ENCODE measurements around the gene CD200R1L.

CD200R1L gene

DNA sequence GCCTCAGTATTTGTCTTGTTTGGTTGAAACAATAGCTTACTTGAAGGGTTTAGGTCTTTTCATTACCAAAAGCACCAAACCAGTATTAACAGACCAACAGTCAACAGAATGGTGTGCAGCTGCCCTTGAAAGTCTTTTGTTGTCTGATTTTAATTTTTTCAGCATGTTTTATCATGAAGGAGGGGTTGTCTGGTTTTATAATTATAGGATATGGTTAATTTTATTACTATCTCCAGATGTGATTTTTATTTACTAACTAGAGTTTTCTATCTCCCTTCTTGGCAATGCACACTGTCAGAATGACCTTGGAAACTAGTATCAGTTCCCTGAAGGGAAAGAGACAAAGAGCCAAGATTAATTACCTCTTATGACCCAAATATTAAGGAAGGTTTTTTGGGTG is 9.2 kb upstream of the CD200R1L start:
- TF ChIP-seq, protein P1, sequence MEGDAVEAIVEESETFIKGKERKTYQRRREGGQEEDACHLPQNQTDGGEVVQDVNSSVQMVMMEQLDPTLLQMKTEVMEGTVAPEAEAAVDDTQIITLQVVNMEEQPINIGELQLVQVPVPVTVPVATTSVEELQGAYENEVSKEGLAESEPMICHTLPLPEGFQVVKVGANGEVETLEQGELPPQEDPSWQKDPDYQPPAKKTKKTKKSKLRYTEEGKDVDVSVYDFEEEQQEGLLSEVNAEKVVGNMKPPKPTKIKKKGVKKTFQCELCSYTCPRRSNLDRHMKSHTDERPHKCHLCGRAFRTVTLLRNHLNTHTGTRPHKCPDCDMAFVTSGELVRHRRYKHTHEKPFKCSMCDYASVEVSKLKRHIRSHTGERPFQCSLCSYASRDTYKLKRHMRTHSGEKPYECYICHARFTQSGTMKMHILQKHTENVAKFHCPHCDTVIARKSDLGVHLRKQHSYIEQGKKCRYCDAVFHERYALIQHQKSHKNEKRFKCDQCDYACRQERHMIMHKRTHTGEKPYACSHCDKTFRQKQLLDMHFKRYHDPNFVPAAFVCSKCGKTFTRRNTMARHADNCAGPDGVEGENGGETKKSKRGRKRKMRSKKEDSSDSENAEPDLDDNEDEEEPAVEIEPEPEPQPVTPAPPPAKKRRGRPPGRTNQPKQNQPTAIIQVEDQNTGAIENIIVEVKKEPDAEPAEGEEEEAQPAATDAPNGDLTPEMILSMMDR (IDR thresholded peaks at IDR 0.05): no peak

DNA sequence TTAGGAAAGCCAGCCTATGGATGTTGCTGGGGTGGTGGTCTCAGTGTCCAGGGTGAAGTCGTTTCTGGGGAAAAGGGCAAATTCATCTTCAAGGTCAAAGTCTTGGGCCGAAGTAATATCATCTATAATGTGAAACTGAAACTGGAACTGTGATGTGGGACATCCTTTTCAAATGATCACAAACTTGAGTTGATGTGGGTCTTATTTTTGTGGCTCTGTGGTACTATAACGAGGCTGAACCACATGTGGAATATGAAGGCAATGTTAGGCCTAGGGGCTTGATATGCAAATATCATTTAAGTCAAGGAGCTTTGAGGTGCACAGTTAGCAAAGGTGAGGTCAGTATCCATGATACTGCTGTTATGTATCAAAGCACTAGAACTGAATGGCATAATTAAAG is 1.5 kb upstream of the CD200R1L start:
- TF ChIP-seq, protein P1 (IDR thresholded peaks at IDR 0.05): no peak

DNA sequence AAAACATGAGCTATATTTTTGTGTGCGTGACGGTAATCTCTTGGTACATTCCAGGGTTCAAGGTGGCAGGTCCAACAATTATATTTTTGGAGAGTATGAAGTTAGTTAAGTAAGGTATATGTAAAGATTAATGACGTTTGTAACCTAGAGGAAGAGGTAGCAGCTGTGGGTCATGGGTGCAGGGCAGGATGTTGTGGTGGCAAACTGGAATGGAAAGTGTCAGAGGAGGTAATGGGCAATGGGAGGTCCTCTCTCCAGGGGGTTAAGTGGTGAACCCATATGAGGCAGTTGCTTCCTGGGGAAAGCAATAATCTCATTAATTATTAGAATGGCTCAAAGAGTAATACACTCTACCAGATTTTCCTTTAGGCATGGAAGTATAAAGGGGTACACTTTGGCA is 1.0 kb upstream of the CD200R1L start:
- TF ChIP-seq, protein P1 (IDR thresholded peaks at IDR 0.05): no peak

DNA sequence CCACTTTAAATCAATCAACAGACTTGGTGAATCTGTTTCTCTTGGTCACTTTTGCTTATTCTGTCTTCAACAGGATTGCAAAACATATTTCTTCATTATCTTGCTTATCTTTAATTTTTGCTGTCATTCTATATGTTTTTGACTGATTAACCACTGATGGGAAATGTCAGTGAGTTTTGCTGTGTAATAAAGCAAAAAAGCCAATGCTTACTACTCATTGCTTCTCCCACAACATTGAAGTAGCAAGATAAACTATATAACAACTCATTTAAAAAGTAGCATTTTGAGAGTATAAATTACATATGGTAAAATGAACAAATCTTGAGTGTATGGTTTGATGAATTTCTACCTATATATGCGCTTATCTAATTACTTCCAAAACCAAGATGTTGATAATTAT is 892 bp downstream of the CD200R1L start:
- TF ChIP-seq, protein P1 (IDR thresholded peaks at IDR 0.05): no peak

DNA sequence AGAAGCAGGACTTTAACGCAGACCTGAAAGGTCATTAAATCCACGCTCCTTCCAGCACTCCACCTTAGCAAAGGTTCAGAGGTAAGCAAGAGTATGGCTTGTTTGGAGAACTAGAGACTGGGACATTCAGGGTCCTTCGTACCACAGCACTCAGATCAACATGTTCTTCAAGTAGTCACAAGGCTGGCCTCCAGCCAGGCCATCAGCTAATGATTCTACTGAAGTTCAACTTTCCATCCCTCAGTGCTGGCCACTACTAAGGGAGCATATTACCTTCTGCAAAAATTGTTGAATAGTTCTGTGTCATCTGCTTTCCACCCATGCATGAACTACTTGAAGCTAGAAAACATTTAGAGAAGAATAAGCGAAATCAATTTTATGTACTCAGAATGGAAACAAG is 17.6 kb downstream of the CD200R1L start:
- TF ChIP-seq, protein P1 (IDR thresholded peaks at IDR 0.05): no peak

DNA sequence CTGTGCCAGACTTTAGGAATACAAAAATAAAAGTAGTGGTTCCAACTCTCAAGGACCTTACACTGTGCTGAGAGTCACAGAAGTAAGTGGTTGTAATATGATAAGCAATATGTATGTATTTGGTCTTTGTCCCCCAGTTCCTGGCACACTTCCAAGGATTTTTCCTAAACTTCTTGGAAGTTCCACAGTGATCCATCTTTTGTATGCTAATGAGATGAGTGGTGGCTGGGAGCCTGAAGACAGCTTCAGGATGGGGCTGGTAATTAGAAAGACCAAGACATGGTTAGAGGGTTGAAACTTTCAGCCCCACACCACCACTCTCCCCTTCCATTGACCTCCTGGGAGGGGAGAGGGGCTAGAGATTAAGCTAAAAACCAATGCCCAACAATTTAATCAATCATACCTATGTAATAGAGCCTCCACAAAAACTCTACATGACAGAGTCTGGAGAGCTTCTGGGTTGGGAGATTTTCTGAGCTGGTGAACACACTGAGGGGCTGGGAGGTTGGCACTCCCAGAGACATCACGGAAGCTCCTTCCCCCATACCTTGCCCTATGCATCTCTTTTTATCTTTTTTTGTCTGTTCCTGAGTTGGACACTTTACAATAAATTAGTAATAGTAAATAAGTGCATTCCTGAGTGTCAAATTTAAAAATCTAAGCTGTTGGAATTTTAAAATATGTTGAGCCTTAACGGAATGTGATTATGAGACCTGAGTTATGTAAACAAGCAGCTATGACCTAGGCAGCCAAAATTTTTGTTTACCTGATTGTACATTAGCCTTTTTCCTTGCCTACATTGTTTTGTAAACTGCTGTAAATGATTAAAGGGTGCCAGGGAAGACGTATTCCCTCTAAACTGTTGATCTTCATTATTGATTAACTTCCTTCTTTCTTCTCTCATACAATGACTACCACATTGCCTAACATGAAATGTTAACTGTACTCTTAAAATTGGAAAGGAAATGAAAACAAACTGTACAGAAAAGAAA is 24.3 kb downstream of the CD200R1L start:
- TF ChIP-seq, protein P1 (IDR thresholded peaks at IDR 0.05): no peak

DNA sequence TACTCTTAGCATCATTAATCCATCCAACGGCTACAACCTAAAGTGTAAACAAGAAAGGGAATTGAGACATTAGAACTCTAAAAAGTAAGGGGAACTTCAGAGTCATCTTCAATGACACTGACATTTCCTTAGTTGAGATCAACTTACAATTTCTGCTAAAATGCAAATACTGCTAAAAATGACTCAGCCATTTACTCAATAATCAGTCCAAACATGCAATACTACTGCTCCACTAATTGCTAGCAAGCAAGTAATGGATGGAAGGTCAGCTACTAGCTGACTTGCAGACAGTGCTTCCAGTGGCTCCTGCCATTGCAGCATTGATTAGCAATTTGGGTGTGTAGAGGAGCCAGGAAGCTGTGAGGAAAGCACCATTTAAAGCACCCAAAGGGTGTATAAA is 28.4 kb downstream of the CD200R1L start:
- TF ChIP-seq, protein P1 (IDR thresholded peaks at IDR 0.05): no peak

All from LNCAP (cell line).